HL-60/S4 (cell line): Measurements from ENCODE around the gene JPH2.
"Not testable (repeated sequence)": the region's sequence is repeated elsewhere in the genome, so short reads cannot be mapped to it uniquely, and the experiment has no call there.

Source experiments
- in situ Hi-C: fragments of 300-500 bp; cut with MboI; formaldehyde crosslinking; loops from 2 replicates; pipeline ENCODE4 v1.14.3; 2022; ENCODE audit warnings: low sequenced_read_pairs

The JPH2 gene

GRCh38 chr20:44129911-44130718 is 56.9 kb downstream of the JPH2 start:
- in situ Hi-C loops = no loop called here

GRCh38 chr20:44129300-44129699 is 57.7 kb downstream of the JPH2 start:
- in situ Hi-C loops = not testable (repeated sequence)

- in situ Hi-C loops = no loop called here
These were observed 60.5 kb downstream of the JPH2 start for GRCh38 chr20:44126445-44126844.

- in situ Hi-C loops = no loop called here
These were observed 61.5 kb downstream of the JPH2 start for GRCh38 chr20:44125332-44126127.

- in situ Hi-C loops = no loop called here
These were observed 63.0 kb downstream of the JPH2 start for GRCh38 chr20:44123874-44124535.

- in situ Hi-C loops = no loop called here
These were observed 63.7 kb downstream of the JPH2 start for GRCh38 chr20:44123251-44123650.

GRCh38 chr20:44120676-44121425 is 66.1 kb downstream of the JPH2 start:
- in situ Hi-C loops = no loop called here

GRCh38 chr20:44118185-44119033 is 68.6 kb downstream of the JPH2 start:
- in situ Hi-C loops = loop anchor here (5.0 kb wide), 1 partner anchor 69 kb away; the partner anchor contains the start of gene JPH2

- in situ Hi-C loops = loop anchor here (5.0 kb wide), 1 partner anchor 70 kb away; the partner anchor contains the start of gene JPH2
These were observed 69.4 kb downstream of the JPH2 start for GRCh38 chr20:44117296-44118184.

GRCh38 chr20:44115762-44116644 is 71.0 kb downstream of the JPH2 start:
- in situ Hi-C loops = loop anchor here (5.0 kb wide), 1 partner anchor 71 kb away; the partner anchor contains the start of gene JPH2

- in situ Hi-C loops = loop anchor here (5.0 kb wide), 1 partner anchor 72 kb away; the partner anchor contains the start of gene JPH2
These were observed 71.8 kb downstream of the JPH2 start for GRCh38 chr20:44115181-44115580.

GRCh38 chr20:44113618-44114376 is 73.2 kb downstream of the JPH2 start:
- in situ Hi-C loops = no loop called here

- in situ Hi-C loops = no loop called here
These were observed 73.9 kb downstream of the JPH2 start for GRCh38 chr20:44112889-44113617.

GRCh38 chr20:44112456-44112855 is 74.5 kb downstream of the JPH2 start:
- in situ Hi-C loops = no loop called here

GRCh38 chr20:44111712-44112335 is 75.2 kb downstream of the JPH2 start:
- in situ Hi-C loops = no loop called here
